SJCRH30 (cell line): ENCODE data around the gene NIP7. TPM values are rescaled to one million over a fixed set of nuclear protein-coding genes. Genes with fewer than 3 reads are reported as not detected.
A peak's percentile ranks its signal among the peaks of the same experiment; 100 is the strongest.

ENCODE experiments used
- DNase-seq, 2 experiments: peaks; one replicate each; pipeline ENCODE4 v3.0.0-alpha.2; 2015 to 2020
- H3K27ac ChIP-seq: fragments of 250-450 bp; sonication (Bioruptor Pico); 2 replicates; pipeline ENCODE4 v1.5.1; 2020; ENCODE audit warnings: mild to moderate bottlenecking, moderate library complexity
- H3K27me3 ChIP-seq: fragments of 250-450 bp; sonication (Bioruptor Pico); 2 replicates; pipeline ENCODE4 v1.5.1; 2020; ENCODE audit warnings: mild to moderate bottlenecking, moderate library complexity
- H3K36me3 ChIP-seq: fragments of 250-450 bp; sonication (Bioruptor Pico); 2 replicates; pipeline ENCODE4 v1.5.1; 2020; ENCODE audit warnings: mild to moderate bottlenecking, moderate library complexity
- H3K4me1 ChIP-seq: fragments of 250-450 bp; sonication (Bioruptor Pico); 2 replicates; pipeline ENCODE4 v1.5.1; 2020; ENCODE audit warnings: mild to moderate bottlenecking, moderate library complexity
- H3K4me3 ChIP-seq: fragments of 250-450 bp; sonication (Bioruptor Pico); 2 replicates; pipeline ENCODE4 v1.5.1; 2020; ENCODE audit warnings: mild to moderate bottlenecking, moderate library complexity
- H3K9me3 ChIP-seq: fragments of 250-450 bp; sonication (Bioruptor Pico); replicated peaks from 2 replicates; pipeline ENCODE4 v1.5.1; 2020; ENCODE audit warnings: mild to moderate bottlenecking, moderate library complexity
- total RNA-seq: library from RNA; depleted of rRNA; stranded (reverse); fragments of >200 nt; shearing (Covaris generic); gene quantifications from 2 replicates; pipeline ENCODE4 v1.2.3, GENCODE V29; 2014; rRNA removed

The NIP7 gene
- total RNA-seq, 1 experiment from 2014 or later = 31.8 TPM

GRCh38 chr16:69376393-69377059 lies 37.0 kb downstream of the NIP7 start:
- H3K27me3 ChIP-seq = no peaks in the 10 kb centered on the region
- no peaks in the 10 kb centered on the region for H3K4me1 ChIP-seq
- no peak overlapping the region for H3K27ac ChIP-seq
- no peak for DNase-seq
- peaks cover 22% of the 10 kb centered on the region for H3K36me3 ChIP-seq
- H3K4me3 ChIP-seq = no peak overlapping the region
- H3K9me3 ChIP-seq = no peaks in the 10 kb centered on the region

- H3K36me3 ChIP-seq = peaks cover 31% of the 10 kb centered on the region
- no peak overlapping the region for H3K4me3 ChIP-seq
- H3K27ac ChIP-seq = no peak overlapping the region
- H3K9me3 ChIP-seq = no peaks in the 10 kb centered on the region
- H3K27me3 ChIP-seq = no peaks in the 10 kb centered on the region
- DNase-seq = no peak
- no peaks in the 10 kb centered on the region for H3K4me1 ChIP-seq
These were observed 38.5 kb downstream of the NIP7 start for GRCh38 chr16:69378036-69378435.

GRCh38 chr16:69378760-69379159 lies 39.2 kb downstream of the NIP7 start:
- no peak for DNase-seq
- Histone ChIP-seq H3K36me3 (peaks cover 34% of the 10 kb centered on the region), H3K27ac (no peak overlapping the region), H3K4me3 (no peak overlapping the region), H3K27me3 (no peaks in the 10 kb centered on the region), H3K9me3 (no peaks in the 10 kb centered on the region), H3K4me1 (no peaks in the 10 kb centered on the region)

- H3K4me1 ChIP-seq = no peaks in the 10 kb centered on the region
- no peak overlapping the region for H3K27ac ChIP-seq
- no peak overlapping the region for H3K4me3 ChIP-seq
- no peaks in the 10 kb centered on the region for H3K9me3 ChIP-seq
- H3K36me3 ChIP-seq = peaks cover 33% of the 10 kb centered on the region
- H3K27me3 ChIP-seq = no peaks in the 10 kb centered on the region
- no peak for DNase-seq
These were observed 41.7 kb downstream of the NIP7 start for GRCh38 chr16:69381231-69381630.

- no peaks in the 10 kb centered on the region; the same call in 1 of the 2 replicates for H3K4me1 ChIP-seq
- no peak overlapping the region for H3K4me3 ChIP-seq
- no peak for DNase-seq
- no peaks in the 10 kb centered on the region for H3K9me3 ChIP-seq
- H3K27me3 ChIP-seq = no peaks in the 10 kb centered on the region
- peaks cover 32% of the 10 kb centered on the region for H3K36me3 ChIP-seq
- no peak overlapping the region for H3K27ac ChIP-seq
These were observed 42.8 kb downstream of the NIP7 start for GRCh38 chr16:69382421-69382820.

- H3K27me3 ChIP-seq = no peaks in the 10 kb centered on the region
- no peaks in the 10 kb centered on the region for H3K9me3 ChIP-seq
- no peak for DNase-seq
- H3K4me3 ChIP-seq = peak overlapping the region; percentile 57
- H3K4me1 ChIP-seq = no peaks in the 10 kb centered on the region; the same call in 1 of the 2 replicates
- peaks cover 25% of the 10 kb centered on the region for H3K36me3 ChIP-seq
- 0 out of 2 replicates have a peak overlapping the region, but pooled peaks have one; percentile 35 for H3K27ac ChIP-seq
These were observed 45.4 kb downstream of the NIP7 start for GRCh38 chr16:69384974-69385373.

- peaks cover 20% of the 10 kb centered on the region for H3K36me3 ChIP-seq
- H3K9me3 ChIP-seq = no peaks in the 10 kb centered on the region
- no peak overlapping the region for H3K27ac ChIP-seq
- peak in 1 of 2 experiments; percentile 12 for DNase-seq
- H3K4me3 ChIP-seq = peak overlapping the region; percentile 57; the same call in 1 of the 2 replicates
- H3K4me1 ChIP-seq = no peaks in the 10 kb centered on the region; the same call in 1 of the 2 replicates
- no peaks in the 10 kb centered on the region for H3K27me3 ChIP-seq
These were observed 47.0 kb downstream of the NIP7 start for GRCh38 chr16:69386596-69386995.

Other genes starting within 250 kb of the NIP7 start
- 0.08 and 0.25 TPM in 2 replicates for gene HAS3, start 234.1 kb upstream of the NIP7 start, total RNA-seq
- gene CHTF8, start 207.2 kb upstream of the NIP7 start, total RNA-seq = 38.2 and 42.3 TPM in 2 replicates
- gene UTP4, start 207.1 kb upstream of the NIP7 start, total RNA-seq = 23.8 and 31.4 TPM in 2 replicates
- gene SNTB2, start 152.6 kb upstream of the NIP7 start, total RNA-seq = 12.5 and 14.0 TPM in 2 replicates
- 20.9 and 25.5 TPM in 2 replicates for gene VPS4A, start 28.4 kb upstream of the NIP7 start, total RNA-seq
- 9.7 and 10.3 TPM in 2 replicates for gene PDF, start 9.2 kb upstream of the NIP7 start, total RNA-seq
- 31.5 and 31.8 TPM in 2 replicates for gene COG8, start 208 bp upstream of the NIP7 start, total RNA-seq
- not detected in 2 replicates for gene TMED6, start 12.0 kb downstream of the NIP7 start, total RNA-seq
- 11.2 and 14.4 TPM in 2 replicates for gene TERF2, start 46.2 kb downstream of the NIP7 start, total RNA-seq
- gene CYB5B, start 84.8 kb downstream of the NIP7 start, total RNA-seq = 99.5 and 110 TPM in 2 replicates
- 5.6 and 5.7 TPM in 2 replicates for gene NFAT5, start 226.2 kb downstream of the NIP7 start, total RNA-seq